SH-SY5Y (cell line): ENCODE results near the gene GAREM1.

Source experiments
- GATA2 ChIP-seq: IDR thresholded peaks from 2 replicates; pipeline ENCODE4 v1.6.1; 2011; ENCODE audit warnings: mild to moderate bottlenecking, low read depth, low read length
- GATA3 ChIP-seq: IDR thresholded peaks from 2 replicates; pipeline ENCODE4 v1.6.1; 2011; ENCODE audit warnings: low read depth, mild to moderate bottlenecking, low read length, moderate library complexity

DNA sequence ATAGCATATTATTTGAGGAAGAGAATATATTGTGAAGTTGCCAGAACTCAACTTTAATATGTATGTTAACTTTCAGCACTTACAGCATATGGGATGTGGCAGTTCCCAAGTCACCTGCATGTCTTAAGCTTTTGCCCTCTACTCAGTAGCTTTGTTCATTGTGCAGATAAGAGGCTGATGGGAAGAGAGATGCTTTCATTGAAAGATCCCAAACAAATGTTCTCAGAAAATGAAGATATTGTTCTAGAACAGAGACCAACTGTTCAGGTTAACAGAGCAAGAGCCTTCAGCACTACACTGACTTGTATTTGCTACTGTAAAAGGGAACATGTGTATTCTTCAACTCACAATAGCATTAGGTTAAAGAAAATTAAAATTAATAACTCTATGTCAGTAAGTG, 28.1 kb downstream of the GAREM1 start:
- TF ChIP-seq GATA2 (no peak), GATA3 (no peak)
